Measurements from ENCODE around the gene TMPRSS11D.

DNA sequence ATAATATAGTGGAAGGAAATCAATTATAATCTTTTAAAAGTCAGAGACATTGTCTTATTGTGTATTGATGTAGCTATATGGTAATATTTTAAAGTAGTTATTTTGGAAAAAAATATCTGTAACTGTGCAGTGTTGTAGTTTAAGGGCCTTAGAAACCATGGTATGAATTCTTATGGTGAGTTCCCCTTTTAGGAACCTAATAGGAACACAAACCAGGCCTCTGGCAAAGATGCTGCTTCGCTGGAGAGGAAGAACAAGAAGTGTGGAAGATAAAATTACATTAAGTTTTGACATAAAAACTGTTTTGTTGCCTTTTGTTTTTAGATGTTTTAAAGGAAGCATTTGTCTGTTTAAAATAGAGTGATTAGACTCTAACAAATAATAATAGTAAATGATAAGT lies 10.9 kb upstream of the TMPRSS11D start:
- no peak for TF ChIP-seq POLR2A (IDR thresholded peaks at IDR 0.05; ENCODE audit: low read length)
- no peak for TF ChIP-seq GATA1 (IDR thresholded peaks at IDR 0.05; ENCODE audit: low read depth, low read length)
